ENCODE results near the gene TM9SF3.

DNA sequence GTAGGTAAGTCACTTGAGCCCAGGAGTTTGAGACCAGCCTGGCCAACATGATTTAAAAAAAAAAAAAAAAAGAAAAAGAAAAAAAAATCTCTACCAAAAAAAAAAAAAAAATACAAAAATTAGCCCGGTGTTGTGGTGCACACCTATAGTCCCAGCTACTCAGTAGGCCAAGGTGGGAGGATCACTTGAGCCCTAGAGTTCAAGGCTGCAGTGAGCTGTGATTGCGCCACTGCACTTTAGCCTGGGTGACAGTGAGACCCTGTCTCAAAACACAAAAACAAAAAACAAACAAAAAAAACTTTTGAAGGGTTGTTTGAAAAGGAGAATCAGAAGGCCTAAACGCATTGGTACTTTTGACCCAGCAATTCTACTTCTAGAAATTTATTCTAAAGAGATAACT, 86.8 kb downstream of the TM9SF3 start:
- TF ChIP-seq, protein P1, sequence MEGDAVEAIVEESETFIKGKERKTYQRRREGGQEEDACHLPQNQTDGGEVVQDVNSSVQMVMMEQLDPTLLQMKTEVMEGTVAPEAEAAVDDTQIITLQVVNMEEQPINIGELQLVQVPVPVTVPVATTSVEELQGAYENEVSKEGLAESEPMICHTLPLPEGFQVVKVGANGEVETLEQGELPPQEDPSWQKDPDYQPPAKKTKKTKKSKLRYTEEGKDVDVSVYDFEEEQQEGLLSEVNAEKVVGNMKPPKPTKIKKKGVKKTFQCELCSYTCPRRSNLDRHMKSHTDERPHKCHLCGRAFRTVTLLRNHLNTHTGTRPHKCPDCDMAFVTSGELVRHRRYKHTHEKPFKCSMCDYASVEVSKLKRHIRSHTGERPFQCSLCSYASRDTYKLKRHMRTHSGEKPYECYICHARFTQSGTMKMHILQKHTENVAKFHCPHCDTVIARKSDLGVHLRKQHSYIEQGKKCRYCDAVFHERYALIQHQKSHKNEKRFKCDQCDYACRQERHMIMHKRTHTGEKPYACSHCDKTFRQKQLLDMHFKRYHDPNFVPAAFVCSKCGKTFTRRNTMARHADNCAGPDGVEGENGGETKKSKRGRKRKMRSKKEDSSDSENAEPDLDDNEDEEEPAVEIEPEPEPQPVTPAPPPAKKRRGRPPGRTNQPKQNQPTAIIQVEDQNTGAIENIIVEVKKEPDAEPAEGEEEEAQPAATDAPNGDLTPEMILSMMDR (conservative IDR thresholded peaks at IDR 0.05; ENCODE audit: low read depth, low read length) = no peak
- TF ChIP-seq CEBPB (IDR thresholded peaks at IDR 0.05; ENCODE audit: low read depth, low read length) (no peak), CHD1 (IDR thresholded peaks at IDR 0.05; ENCODE audit: low read depth, low read length) (no peak), RFX5 (IDR thresholded peaks at IDR 0.05; ENCODE audit: low read depth, low read length) (no peak), POLR2A (IDR thresholded peaks at IDR 0.05; ENCODE audit: low read depth, low read length) (no peak)
- TF ChIP-seq, protein P2, sequence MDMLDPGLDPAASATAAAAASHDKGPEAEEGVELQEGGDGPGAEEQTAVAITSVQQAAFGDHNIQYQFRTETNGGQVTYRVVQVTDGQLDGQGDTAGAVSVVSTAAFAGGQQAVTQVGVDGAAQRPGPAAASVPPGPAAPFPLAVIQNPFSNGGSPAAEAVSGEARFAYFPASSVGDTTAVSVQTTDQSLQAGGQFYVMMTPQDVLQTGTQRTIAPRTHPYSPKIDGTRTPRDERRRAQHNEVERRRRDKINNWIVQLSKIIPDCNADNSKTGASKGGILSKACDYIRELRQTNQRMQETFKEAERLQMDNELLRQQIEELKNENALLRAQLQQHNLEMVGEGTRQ (IDR thresholded peaks at IDR 0.05; ENCODE audit: low read depth, low read length) = no peak
- TF ChIP-seq, protein P3, sequence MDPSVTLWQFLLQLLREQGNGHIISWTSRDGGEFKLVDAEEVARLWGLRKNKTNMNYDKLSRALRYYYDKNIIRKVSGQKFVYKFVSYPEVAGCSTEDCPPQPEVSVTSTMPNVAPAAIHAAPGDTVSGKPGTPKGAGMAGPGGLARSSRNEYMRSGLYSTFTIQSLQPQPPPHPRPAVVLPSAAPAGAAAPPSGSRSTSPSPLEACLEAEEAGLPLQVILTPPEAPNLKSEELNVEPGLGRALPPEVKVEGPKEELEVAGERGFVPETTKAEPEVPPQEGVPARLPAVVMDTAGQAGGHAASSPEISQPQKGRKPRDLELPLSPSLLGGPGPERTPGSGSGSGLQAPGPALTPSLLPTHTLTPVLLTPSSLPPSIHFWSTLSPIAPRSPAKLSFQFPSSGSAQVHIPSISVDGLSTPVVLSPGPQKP (IDR thresholded peaks at IDR 0.05; ENCODE audit: borderline replicate concordance, low read depth, low read length) = no peak
